MM.1S (cell line): ENCODE results near the gene CACNA1D.

ENCODE experiments used
- DNase-seq: peaks from one replicate; pipeline ENCODE4 v3.0.0-alpha.2; 2015
- H2AFZ ChIP-seq: fragments of 300-600 bp; sonication (generic); 2 replicates; pipeline ENCODE4 v1.6.0; 2016; ENCODE audit warnings: antibody characterized with exemption, low read length
- H3F3A ChIP-seq: fragments of 300-600 bp; sonication (generic); 2 replicates; pipeline ENCODE4 v1.6.1; 2016; ENCODE audit warnings: mild to moderate bottlenecking, antibody characterized with exemption, low read length, moderate library complexity, mixed read lengths; ENCODE audit not compliant: insufficient read depth
- H3K27ac ChIP-seq: fragments of 300-600 bp; sonication (generic); 2 replicates; pipeline ENCODE4 v1.5.1; 2016; ENCODE audit warnings: mild to moderate bottlenecking, low read length
- H3K27me3 ChIP-seq: fragments of 300-600 bp; sonication (generic); replicated peaks from 2 replicates; pipeline ENCODE4 v1.6.0; 2016; ENCODE audit warnings: low read length; ENCODE audit not compliant: insufficient read depth
- H3K36me3 ChIP-seq: fragments of 300-600 bp; sonication (generic); replicated peaks from 2 replicates; pipeline ENCODE4 v1.6.1; 2016; ENCODE audit warnings: mild to moderate bottlenecking, low read length, mixed read lengths; ENCODE audit not compliant: insufficient read depth
- H3K4me1 ChIP-seq: fragments of 300-600 bp; sonication (generic); 2 replicates; pipeline ENCODE4 v1.6.1; 2016; ENCODE audit warnings: low read length, mixed read lengths
- H3K4me2 ChIP-seq: fragments of 300-600 bp; sonication (generic); 2 replicates; pipeline ENCODE4 v1.6.0; 2016; ENCODE audit warnings: low read depth, low read length
- H3K4me3 ChIP-seq: fragments of 300-600 bp; sonication (generic); 2 replicates; pipeline ENCODE4 v1.5.1; 2016; ENCODE audit warnings: low read length, mixed read lengths
- H3K79me2 ChIP-seq: fragments of 300-600 bp; sonication (generic); 2 replicates; pipeline ENCODE4 v1.6.1; 2016; ENCODE audit warnings: mixed run types, low read length, mixed read lengths
- H3K9ac ChIP-seq: fragments of 300-600 bp; sonication (generic); 2 replicates; pipeline ENCODE4 v1.6.1; 2016; ENCODE audit warnings: low read length, mixed read lengths
- H3K9me2 ChIP-seq: fragments of 300-600 bp; sonication (generic); replicated peaks from 2 replicates; pipeline ENCODE4 v1.6.1; 2016; ENCODE audit warnings: mild to moderate bottlenecking, low read length, mixed read lengths; ENCODE audit not compliant: insufficient read depth
- H3K9me3 ChIP-seq: fragments of 300-600 bp; sonication (generic); replicated peaks from 2 replicates; pipeline ENCODE4 v1.6.1; 2016; ENCODE audit warnings: mild to moderate bottlenecking, low read length, mixed read lengths; ENCODE audit not compliant: insufficient read depth
- H4K20me1 ChIP-seq: fragments of 300-600 bp; sonication (generic); 2 replicates; pipeline ENCODE4 v1.6.1; 2016; ENCODE audit warnings: mild to moderate bottlenecking, low read length, moderate library complexity, mixed read lengths; ENCODE audit not compliant: insufficient read depth
- CTCF ChIP-seq: fragments of 300-600 bp; sonication (generic); IDR thresholded peaks from 2 replicates; pipeline ENCODE4 v1.5.1; 2016; ENCODE audit warnings: antibody characterized with exemption, low read length, mixed read lengths
- EZH2 ChIP-seq: fragments of 300-600 bp; sonication (generic); optimal IDR thresholded peaks from 2 replicates; pipeline ENCODE3; 2017; ENCODE audit warnings: low read depth, mild to moderate bottlenecking, antibody characterized with exemption, low read length, mixed read lengths
- EZH2phosphoT487 ChIP-seq: fragments of 300-600 bp; sonication (generic); IDR thresholded peaks from 2 replicates; pipeline ENCODE4 v1.6.1; 2018; ENCODE audit warnings: antibody characterized with exemption, low read length

Gene CACNA1D

GRCh38 chr3:53484984-53485383 lies 9.4 kb upstream of the CACNA1D start:
- Histone ChIP-seq H3K36me3 (no peaks in the 10 kb centered on the region), H3K27ac (no peak overlapping the region), H4K20me1 (no peaks in the 10 kb centered on the region), H3K9ac (no peak overlapping the region), H3K9me3 (no peaks in the 10 kb centered on the region), H3K79me2 (no peaks in the 10 kb centered on the region), H3K9me2 (no peaks in the 10 kb centered on the region), H3K4me1 (no peaks in the 10 kb centered on the region), H3K27me3 (no peaks in the 10 kb centered on the region), H3F3A (no peaks in the 10 kb centered on the region), H3K4me3 (no peak overlapping the region), H2AFZ (no peak overlapping the region), H3K4me2 (no peak overlapping the region)
- no peak for TF ChIP-seq EZH2phosphoT487
- no peak for TF ChIP-seq CTCF
- no peak for TF ChIP-seq EZH2
- no peak for DNase-seq

GRCh38 chr3:53485675-53486403 lies 8.6 kb upstream of the CACNA1D start:
- H3K9me2 ChIP-seq: no peaks in the 10 kb centered on the region
- H3K4me2 ChIP-seq: no peak overlapping the region
- H3K79me2 ChIP-seq: no peaks in the 10 kb centered on the region
- no peak overlapping the region for H3K4me3 ChIP-seq
- no peak overlapping the region for H3K9ac ChIP-seq
- no peak for TF ChIP-seq CTCF
- TF ChIP-seq EZH2phosphoT487: no peak
- TF ChIP-seq EZH2: no peak
- no peaks in the 10 kb centered on the region for H4K20me1 ChIP-seq
- no peaks in the 10 kb centered on the region for H3K27me3 ChIP-seq
- H3K36me3 ChIP-seq: no peaks in the 10 kb centered on the region
- no peaks in the 10 kb centered on the region for H3F3A ChIP-seq
- H3K9me3 ChIP-seq: no peaks in the 10 kb centered on the region
- DNase-seq: no peak
- H3K27ac ChIP-seq: no peak overlapping the region
- H2AFZ ChIP-seq: no peak overlapping the region
- no peaks in the 10 kb centered on the region for H3K4me1 ChIP-seq

GRCh38 chr3:53486961-53487654 lies 7.3 kb upstream of the CACNA1D start:
- H3K27me3 ChIP-seq: no peaks in the 10 kb centered on the region
- H3K9me2 ChIP-seq: no peaks in the 10 kb centered on the region
- H3K4me1 ChIP-seq: no peaks in the 10 kb centered on the region
- no peaks in the 10 kb centered on the region for H3F3A ChIP-seq
- no peak overlapping the region for H3K9ac ChIP-seq
- no peaks in the 10 kb centered on the region for H4K20me1 ChIP-seq
- no peaks in the 10 kb centered on the region for H3K9me3 ChIP-seq
- TF ChIP-seq CTCF: no peak
- TF ChIP-seq EZH2phosphoT487: no peak
- TF ChIP-seq EZH2: no peak
- H2AFZ ChIP-seq: no peak overlapping the region
- no peak overlapping the region for H3K27ac ChIP-seq
- no peak overlapping the region for H3K4me3 ChIP-seq
- no peak overlapping the region for H3K4me2 ChIP-seq
- DNase-seq: no peak
- no peaks in the 10 kb centered on the region for H3K79me2 ChIP-seq
- H3K36me3 ChIP-seq: no peaks in the 10 kb centered on the region
